Uterus (tissue), 4 donors: ENCODE measurements around the gene CHD9NB. TPM values are rescaled to one million over a fixed set of nuclear protein-coding genes. Genes with fewer than 3 reads are reported as not detected.
A peak's percentile ranks its signal among the peaks of the same experiment; 100 is the strongest.

Source experiments
- DNase-seq, 2 donors: peaks; one replicate each; pipeline ENCODE4 v3.0.0-alpha.2; 2019 to 2020
- H3K27ac ChIP-seq, 2 donors: fragments of 200-600 bp; sonication (generic); 1 replicate in 1 of 2; 2 replicates in 1 of 2; pipeline ENCODE4 v1.5.1; 2016 to 2018
- H3K27me3 ChIP-seq, 2 donors: fragments of 200-600 bp; sonication (generic); one replicate each; pipeline ENCODE4 v1.5.1; 2018 to 2019; ENCODE audit warnings: control low read depth in 1 of 2
- H3K36me3 ChIP-seq, 2 donors: fragments of 200-600 bp; sonication (generic); one replicate each; pipeline ENCODE4 v1.5.1; 2019; ENCODE audit warnings: control low read depth in 1 of 2
- H3K4me1 ChIP-seq, 2 donors: fragments of 200-600 bp; sonication (generic); one replicate each; pipeline ENCODE4 v1.5.1; 2018 to 2019; ENCODE audit warnings: control low read depth in 1 of 2
- H3K4me3 ChIP-seq, 2 donors: fragments of 200-600 bp; sonication (generic); 1 replicate in 1 of 2; 2 replicates in 1 of 2; pipeline ENCODE4 v1.5.1; 2018 to 2019; ENCODE audit warnings: mild to moderate bottlenecking in 1 of 2
- H3K9me3 ChIP-seq, 2 donors: fragments of 200-600 bp; sonication (generic); one replicate each; pipeline ENCODE4 v1.5.1; 2019; ENCODE audit warnings: control low read depth in 1 of 2
- CTCF ChIP-seq, 4 experiments: fragments of 200-600 bp in 2 of 4; fragments of 450-650 bp in 2 of 4; sonication (generic) in 2 of 4; IDR thresholded peaks; one replicate each; pipeline ENCODE4 v1.5.1; 2016 to 2019; ENCODE audit warnings: antibody characterized with exemption in 4 of 4, mild to moderate bottlenecking in 2 of 4, moderate library complexity in 1 of 4
- POLR2A ChIP-seq, 2 donors: fragments of 450-650 bp; IDR thresholded peaks; one replicate each; pipeline ENCODE4 v1.6.1; 2016; ENCODE audit warnings: antibody characterized with exemption in 2 of 2, mild to moderate bottlenecking in 1 of 2, moderate library complexity in 1 of 2
- intact Hi-C: fragments of 100-400 bp; cut with DNase I; formaldehyde crosslinking; loops from one replicate; pipeline ENCODE4 v1.15.1; 2023; ENCODE audit warnings: low total_unique reads
- total RNA-seq, 4 donors: library from RNA; depleted of rRNA in 3 of 4; stranded (reverse); fragments of >200 nt in 3 of 4; gene quantifications; one replicate each; pipeline versions ENCODE4 v1.1.0 to v1.2.4, GENCODE V29; 2014 to 2023
- donor health status: DM: yes; HTN: yes; CAD: no.

The CHD9NB gene
- total RNA-seq, 4 donors from 2014 or later, result 1.2 to 4.3 (median 4.1) TPM; not detected in 1

GRCh38 chr16:53024045-53024444 is 28.7 kb downstream of the CHD9NB start:
- Histone ChIP-seq H3K27me3 (no peaks in the 10 kb centered on the region), H3K4me3 (no peak overlapping the region), H3K4me1 (no peaks in the 10 kb centered on the region), H3K36me3 (no peaks in the 10 kb centered on the region), H3K27ac (no peak overlapping the region), H3K9me3 (no peaks in the 10 kb centered on the region)
- no peak for DNase-seq
- intact Hi-C loops, result no loop called here
- TF ChIP-seq CTCF (IDR thresholded peaks at IDR 0.05) (no peak), POLR2A (IDR thresholded peaks at IDR 0.05) (no peak)

GRCh38 chr16:53022374-53022773 is 30.3 kb downstream of the CHD9NB start:
- peak; percentile 28 to 58 (median 48) for TF ChIP-seq CTCF (IDR thresholded peaks at IDR 0.05)
- no peak for TF ChIP-seq POLR2A (IDR thresholded peaks at IDR 0.05)
- no peak overlapping the region for H3K4me3 ChIP-seq
- intact Hi-C loops, result no loop called here

DNA sequence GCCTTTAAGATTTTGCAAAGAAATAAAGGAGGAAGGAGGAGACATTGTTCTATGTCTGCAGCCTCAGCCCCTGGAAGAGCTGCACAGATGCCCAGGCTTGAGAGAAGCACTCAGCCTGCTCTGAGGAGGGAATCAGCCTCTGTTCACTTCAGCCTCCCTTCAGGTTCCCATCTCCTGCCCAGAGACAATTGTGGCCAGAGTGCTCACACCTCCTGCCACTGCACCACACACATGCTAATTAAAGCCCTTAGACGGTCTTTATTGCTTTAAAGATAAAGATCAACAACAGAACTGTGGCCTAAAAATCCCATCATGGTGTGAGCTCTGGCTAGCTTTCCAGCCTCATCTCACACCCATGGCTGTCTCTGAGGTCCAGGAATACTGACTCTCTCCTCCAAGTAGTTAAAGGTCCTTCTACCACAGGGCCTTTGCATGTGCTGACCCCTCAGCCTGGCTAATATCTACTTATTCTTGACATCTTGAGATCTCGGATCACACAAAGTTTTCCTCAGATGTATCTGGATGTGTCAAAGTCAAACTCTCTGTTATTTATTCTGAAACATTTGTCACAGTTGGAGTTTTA is 33.8 kb downstream of the CHD9NB start:
- TF ChIP-seq POLR2A (IDR thresholded peaks at IDR 0.05) (no peak), CTCF (IDR thresholded peaks at IDR 0.05) (no peak)
- H3K27ac ChIP-seq, result no peak overlapping the region
- no peak for DNase-seq
- H3K4me3 ChIP-seq, result no peak overlapping the region
- H3K36me3 ChIP-seq, result no peaks in the 10 kb centered on the region
- intact Hi-C loops, result no loop called here
- no peaks in the 10 kb centered on the region for H3K4me1 ChIP-seq
- no peaks in the 10 kb centered on the region for H3K9me3 ChIP-seq
- no peaks in the 10 kb centered on the region for H3K27me3 ChIP-seq

More at GRCh38 chr16:53022374-53022773, 30.3 kb downstream of the CHD9NB start:
- Histone ChIP-seq H3K27me3 (no peaks in the 10 kb centered on the region), H3K4me1 (no peaks in the 10 kb centered on the region), H3K36me3 (no peaks in the 10 kb centered on the region), H3K27ac (no peak overlapping the region), H3K9me3 (no peaks in the 10 kb centered on the region)
- DNase-seq, result peak in 1 of 2 donors; percentile 16

DNA sequence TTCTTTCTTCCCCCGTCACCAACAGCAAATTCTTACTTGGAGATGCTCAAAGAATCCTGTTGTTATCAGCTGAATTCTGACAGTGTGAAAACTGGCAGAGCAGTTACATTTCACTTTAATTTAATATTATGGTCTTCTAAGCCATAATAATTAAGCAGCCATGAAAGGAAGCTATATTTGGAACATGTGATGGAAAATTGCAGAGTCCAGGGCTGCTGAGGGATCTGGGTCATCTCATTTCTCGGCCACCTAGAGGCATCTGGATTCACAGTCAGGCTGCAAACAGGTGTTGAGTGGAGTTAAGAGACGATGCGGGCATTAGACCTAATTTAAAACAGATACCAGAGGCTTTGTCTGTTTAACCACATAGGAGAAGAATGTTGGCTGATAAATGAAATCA is 38.4 kb downstream of the CHD9NB start:
- no peaks in the 10 kb centered on the region for H3K36me3 ChIP-seq
- intact Hi-C loops, result no loop called here
- no peak overlapping the region for H3K27ac ChIP-seq
- no peaks in the 10 kb centered on the region for H3K27me3 ChIP-seq
- no peak for TF ChIP-seq POLR2A (IDR thresholded peaks at IDR 0.05)
- no peak for TF ChIP-seq CTCF (IDR thresholded peaks at IDR 0.05)
- no peaks in the 10 kb centered on the region for H3K9me3 ChIP-seq
- H3K4me3 ChIP-seq, result no peak overlapping the region
- no peaks in the 10 kb centered on the region for H3K4me1 ChIP-seq
- DNase-seq, result no peak

GRCh38 chr16:53007095-53007494 is 45.6 kb downstream of the CHD9NB start:
- intact Hi-C loops, result no loop called here
- H3K36me3 ChIP-seq, result no peaks in the 10 kb centered on the region
- TF ChIP-seq POLR2A (IDR thresholded peaks at IDR 0.05) (no peak), CTCF (IDR thresholded peaks at IDR 0.05) (no peak)
- DNase-seq, result no peak
- H3K4me3 ChIP-seq, result no peak overlapping the region
- no peak overlapping the region for H3K27ac ChIP-seq
- no peaks in the 10 kb centered on the region for H3K27me3 ChIP-seq
- no peaks in the 10 kb centered on the region for H3K9me3 ChIP-seq
- no peaks in the 10 kb centered on the region for H3K4me1 ChIP-seq
